Fibroblast of skin of abdomen (primary cell): ENCODE results near the gene ELMO3.
A peak's percentile ranks its signal among the peaks of the same experiment; 100 is the strongest.

Experiments used
- DNase-seq: peaks from one replicate; pipeline ENCODE4 v3.0.0-alpha.2; 2013

ELMO3 gene

GRCh38 chr16:67198238-67198734 lies 645 bp upstream of the ELMO3 start:
- DNase-seq: peak; percentile 26

GRCh38 chr16:67199808-67200198 lies 872 bp downstream of the ELMO3 start:
- DNase-seq: no peak

GRCh38 chr16:67200491-67200890 lies 1.6 kb downstream of the ELMO3 start:
- no peak for DNase-seq

GRCh38 chr16:67201411-67202345 lies 2.7 kb downstream of the ELMO3 start:
- no peak for DNase-seq

GRCh38 chr16:67202426-67202825 lies 3.5 kb downstream of the ELMO3 start:
- no peak for DNase-seq

GRCh38 chr16:67202956-67203493 lies 4.1 kb downstream of the ELMO3 start:
- DNase-seq: no peak

- DNase-seq: no peak
Observed at GRCh38 chr16:67204076-67204475, 5.1 kb downstream of the ELMO3 start.

GRCh38 chr16:67206129-67206837 lies 7.4 kb downstream of the ELMO3 start:
- no peak for DNase-seq

GRCh38 chr16:67206838-67207248 lies 7.9 kb downstream of the ELMO3 start:
- DNase-seq: no peak

- no peak for DNase-seq
Observed at GRCh38 chr16:67207249-67208091, 8.5 kb downstream of the ELMO3 start.

- no peak for DNase-seq
Observed at GRCh38 chr16:67208154-67208896, 9.4 kb downstream of the ELMO3 start.

- DNase-seq: no peak
Observed at GRCh38 chr16:67209565-67209964, 10.6 kb downstream of the ELMO3 start.

- no peak for DNase-seq
Observed at GRCh38 chr16:67210069-67210937, 11.4 kb downstream of the ELMO3 start.

- no peak for DNase-seq
Observed at GRCh38 chr16:67211674-67212073, 12.7 kb downstream of the ELMO3 start.

- DNase-seq: no peak
Observed at GRCh38 chr16:67212766-67213165, 13.8 kb downstream of the ELMO3 start.

GRCh38 chr16:67213197-67214019 lies 14.5 kb downstream of the ELMO3 start:
- DNase-seq: no peak

GRCh38 chr16:67215706-67216105 lies 16.8 kb downstream of the ELMO3 start:
- no peak for DNase-seq

GRCh38 chr16:67216612-67217490 lies 17.9 kb downstream of the ELMO3 start:
- DNase-seq: no peak

- no peak for DNase-seq
Observed at GRCh38 chr16:67223992-67224391, 25.1 kb downstream of the ELMO3 start.
